Neutrophil (primary cell): ENCODE measurements around the gene RBM3.

Experiments
- H3K27ac ChIP-seq: fragments of 200-600 bp; sonication (generic); 2 replicates; pipeline ENCODE4 v1.5.1; 2016; ENCODE audit warnings: mild to moderate bottlenecking, moderate library complexity
- H3K27me3 ChIP-seq: fragments of 200-600 bp; sonication (generic); 2 replicates; pipeline ENCODE4 v1.6.0; 2016; ENCODE audit warnings: mild to moderate bottlenecking
- H3K36me3 ChIP-seq: fragments of 200-600 bp; sonication (generic); 2 replicates; pipeline ENCODE4 v1.5.1; 2017
- H3K4me1 ChIP-seq, 2 experiments: fragments of 200-600 bp in 1 of 2; sonication (generic) in 1 of 2; 1 replicate in 1 of 2; 2 replicates in 1 of 2; pipeline versions ENCODE4 v1.5.1 to v1.6.1; 2013 to 2016; ENCODE audit warnings: low read depth in 1 of 2, low read length in 1 of 2, mild to moderate bottlenecking in 1 of 2, moderate library complexity in 1 of 2; ENCODE audit not compliant: control insufficient read depth in 1 of 2, insufficient read depth in 1 of 2
- H3K4me3 ChIP-seq, 2 experiments: fragments of 200-600 bp in 1 of 2; sonication (generic) in 1 of 2; 1 replicate in 1 of 2; 2 replicates in 1 of 2; pipeline ENCODE4 v1.5.1; 2013 to 2016; ENCODE audit warnings: low read depth in 1 of 2, low read length in 1 of 2, mild to moderate bottlenecking in 1 of 2, moderate library complexity in 1 of 2
- H3K9me3 ChIP-seq: fragments of 200-600 bp; sonication (generic); 2 replicates; pipeline ENCODE4 v1.5.1; 2016
- TF ChIP-seq, protein P1 (sequence below): fragments of 200-600 bp; sonication (generic); IDR thresholded peaks from 2 replicates; pipeline ENCODE4 v1.5.1; 2016; ENCODE audit warnings: antibody characterized with exemption

Gene RBM3

DNA sequence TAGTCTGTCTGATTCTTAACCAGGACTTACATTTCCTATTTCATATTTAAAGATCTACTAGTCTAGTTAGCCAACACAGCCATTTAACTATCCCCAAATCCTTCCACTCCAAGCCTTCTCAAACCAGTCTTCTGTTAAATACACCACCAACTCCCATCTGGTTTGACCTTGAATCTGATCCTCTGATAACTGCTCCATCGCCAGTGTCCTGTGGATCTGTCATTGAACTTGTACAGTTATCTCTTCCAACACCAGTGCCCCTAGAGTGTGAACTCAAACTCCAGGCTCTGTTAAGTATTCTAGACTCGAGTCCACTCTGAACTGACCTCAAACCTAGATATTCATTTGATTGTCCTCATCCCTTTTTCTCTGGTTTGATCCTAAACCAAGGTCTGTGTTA, 37.4 kb downstream of the RBM3 start:
- Histone ChIP-seq H3K4me3 (no peak overlapping the region), H3K36me3 (no peaks in the 10 kb centered on the region), H3K9me3 (no peaks in the 10 kb centered on the region), H3K27me3 (no peaks in the 10 kb centered on the region), H3K27ac (no peak overlapping the region), H3K4me1 (no peaks in the 10 kb centered on the region)
- TF ChIP-seq, protein P1, sequence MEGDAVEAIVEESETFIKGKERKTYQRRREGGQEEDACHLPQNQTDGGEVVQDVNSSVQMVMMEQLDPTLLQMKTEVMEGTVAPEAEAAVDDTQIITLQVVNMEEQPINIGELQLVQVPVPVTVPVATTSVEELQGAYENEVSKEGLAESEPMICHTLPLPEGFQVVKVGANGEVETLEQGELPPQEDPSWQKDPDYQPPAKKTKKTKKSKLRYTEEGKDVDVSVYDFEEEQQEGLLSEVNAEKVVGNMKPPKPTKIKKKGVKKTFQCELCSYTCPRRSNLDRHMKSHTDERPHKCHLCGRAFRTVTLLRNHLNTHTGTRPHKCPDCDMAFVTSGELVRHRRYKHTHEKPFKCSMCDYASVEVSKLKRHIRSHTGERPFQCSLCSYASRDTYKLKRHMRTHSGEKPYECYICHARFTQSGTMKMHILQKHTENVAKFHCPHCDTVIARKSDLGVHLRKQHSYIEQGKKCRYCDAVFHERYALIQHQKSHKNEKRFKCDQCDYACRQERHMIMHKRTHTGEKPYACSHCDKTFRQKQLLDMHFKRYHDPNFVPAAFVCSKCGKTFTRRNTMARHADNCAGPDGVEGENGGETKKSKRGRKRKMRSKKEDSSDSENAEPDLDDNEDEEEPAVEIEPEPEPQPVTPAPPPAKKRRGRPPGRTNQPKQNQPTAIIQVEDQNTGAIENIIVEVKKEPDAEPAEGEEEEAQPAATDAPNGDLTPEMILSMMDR = no peak

DNA sequence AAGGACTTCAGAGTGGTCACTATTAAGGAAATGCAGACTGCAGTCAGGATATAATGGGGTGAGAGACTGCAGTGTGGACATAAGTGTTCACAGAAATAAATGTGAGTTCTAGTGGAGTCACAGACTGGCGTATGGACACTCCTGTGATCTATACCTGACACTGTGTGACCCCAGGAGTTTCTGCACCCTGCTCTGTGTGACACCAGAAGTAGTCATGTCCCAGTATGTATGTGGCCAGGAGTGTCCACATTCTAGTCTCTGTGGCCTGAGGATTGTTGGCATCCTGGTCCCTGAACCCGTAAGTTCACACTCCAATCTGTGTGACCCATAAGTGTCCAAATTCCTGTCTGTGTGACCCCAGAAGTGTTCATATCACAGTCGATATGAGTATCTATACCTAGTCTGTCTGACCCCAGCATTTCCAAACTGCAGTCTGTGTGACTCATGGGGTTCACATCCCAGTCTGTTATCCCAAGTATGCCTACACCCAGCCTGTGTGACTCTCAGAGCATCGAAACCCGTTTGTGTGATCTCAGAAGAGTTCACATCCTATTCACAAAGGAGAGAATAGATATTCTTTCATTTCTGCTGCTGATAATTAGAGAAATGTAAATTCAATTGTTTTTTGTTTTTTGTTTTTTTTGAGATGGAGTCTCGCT, 39.3 kb downstream of the RBM3 start:
- Histone ChIP-seq H3K27ac (no peak overlapping the region), H3K36me3 (no peaks in the 10 kb centered on the region), H3K4me3 (no peak overlapping the region), H3K4me1 (no peaks in the 10 kb centered on the region), H3K27me3 (no peaks in the 10 kb centered on the region), H3K9me3 (no peaks in the 10 kb centered on the region)
- TF ChIP-seq, protein P1 = no peak

DNA sequence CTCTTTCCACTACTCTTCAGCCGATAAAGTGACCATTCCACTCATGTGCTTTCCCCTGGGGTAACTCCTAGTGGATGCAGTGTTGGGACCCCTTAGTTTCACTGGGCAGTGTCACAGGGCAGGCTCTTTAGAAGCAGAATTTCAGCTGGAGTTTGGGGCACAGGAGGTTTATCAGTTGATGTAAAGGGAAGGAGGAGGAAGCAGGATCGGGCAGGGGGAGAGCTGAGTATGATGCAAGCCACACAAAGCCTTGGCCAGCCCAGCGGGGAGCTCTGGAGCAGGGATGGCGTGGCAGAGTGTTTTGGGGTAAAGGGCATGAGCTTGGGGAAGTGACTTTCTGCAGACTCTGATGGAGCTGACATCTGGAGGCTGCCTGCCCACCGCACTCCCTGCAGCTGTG, 42.3 kb downstream of the RBM3 start:
- Histone ChIP-seq H3K9me3 (no peaks in the 10 kb centered on the region), H3K4me3 (no peak overlapping the region), H3K4me1 (no peaks in the 10 kb centered on the region), H3K36me3 (no peaks in the 10 kb centered on the region), H3K27me3 (no peaks in the 10 kb centered on the region), H3K27ac (no peak overlapping the region)
- TF ChIP-seq, protein P1 = no peak

DNA sequence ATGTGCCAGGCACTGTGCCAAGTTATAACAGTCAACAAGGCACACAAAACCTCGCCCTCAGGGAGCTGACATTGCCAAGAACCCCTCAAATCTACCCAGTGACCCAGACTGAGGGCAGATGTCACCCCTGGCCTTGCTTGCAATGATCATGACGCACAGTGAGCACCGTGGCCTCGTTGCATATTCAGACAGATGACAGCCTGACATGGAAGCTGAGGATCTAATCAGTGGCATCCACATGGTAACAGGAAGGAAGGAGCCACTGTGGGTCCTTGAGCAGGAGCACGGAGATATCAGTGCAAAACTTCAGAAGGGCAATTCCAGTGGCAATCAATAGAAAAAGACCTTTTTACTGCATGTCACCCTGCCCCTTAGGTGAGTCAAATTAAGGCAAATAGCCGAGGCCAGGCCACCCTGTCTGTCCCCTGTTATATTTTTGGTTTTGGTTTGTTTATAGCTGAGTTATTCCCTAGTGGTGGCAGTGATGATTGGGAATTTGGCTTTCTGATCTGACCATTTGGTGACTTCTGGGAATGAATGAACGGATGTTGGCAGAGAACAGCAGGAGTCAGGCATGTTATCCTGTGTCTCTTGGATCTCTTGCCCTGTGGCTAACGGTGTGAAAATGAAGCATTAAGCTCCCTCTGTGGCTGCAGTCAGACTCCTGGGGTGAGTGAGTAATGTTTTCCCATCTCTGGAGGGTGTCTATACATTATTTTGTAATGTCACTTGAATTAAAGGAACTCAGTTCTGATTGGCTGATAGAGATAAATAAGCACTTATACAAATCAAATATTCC, 43.5 kb downstream of the RBM3 start:
- no peak overlapping the region for H3K4me3 ChIP-seq

DNA sequence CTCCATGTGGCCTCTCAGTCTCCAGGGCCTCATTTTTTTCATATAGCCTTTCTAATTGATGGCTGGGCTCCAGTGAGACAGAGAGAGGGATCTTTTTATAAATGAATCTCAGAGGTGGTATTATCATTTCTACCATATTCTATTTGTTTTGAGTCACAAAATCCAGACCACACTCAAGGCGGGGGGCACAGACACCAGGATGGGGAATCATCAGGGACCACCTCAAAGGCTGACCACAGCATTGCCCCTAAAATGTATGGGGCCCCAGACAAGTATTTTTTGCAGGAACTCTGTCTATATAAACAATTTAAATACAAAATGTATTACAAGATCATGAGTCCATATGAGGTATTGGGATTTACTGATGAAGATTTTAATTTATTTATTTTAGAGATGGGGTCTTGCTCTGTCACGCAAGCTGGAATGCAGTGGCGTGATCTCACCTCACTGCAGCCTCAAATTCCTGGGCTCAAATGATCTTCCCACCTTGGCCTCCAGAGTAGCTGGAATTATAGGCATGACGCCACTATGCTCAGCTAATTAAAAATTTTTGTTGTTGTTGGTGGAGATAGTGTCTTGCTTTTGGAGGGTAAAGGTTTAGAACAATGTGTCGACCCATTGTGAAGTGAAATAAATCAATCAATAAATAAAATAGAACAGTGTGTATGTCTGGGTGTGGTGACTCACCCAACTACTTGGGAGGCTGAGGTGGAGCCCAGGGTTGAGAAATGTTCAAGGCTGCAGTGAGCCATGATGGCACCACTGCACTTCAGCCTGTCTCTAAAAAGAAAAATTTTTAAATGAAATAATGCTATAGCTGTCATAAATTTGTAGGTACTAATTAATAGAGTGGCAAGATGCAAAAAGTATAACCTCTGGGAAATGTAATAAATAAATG, 52.4 kb downstream of the RBM3 start:
- H3K27ac ChIP-seq = no peak overlapping the region
- H3K4me3 ChIP-seq = no peak overlapping the region
- H3K27me3 ChIP-seq = no peaks in the 10 kb centered on the region
- H3K9me3 ChIP-seq = no peaks in the 10 kb centered on the region
- peaks cover 20 to 22% of the 10 kb centered on the region in 2 experiments for H3K4me1 ChIP-seq
- H3K36me3 ChIP-seq = no peaks in the 10 kb centered on the region
- TF ChIP-seq, protein P1 = no peak

More for the DNA sequence above, 43.5 kb downstream of the RBM3 start:
- Histone ChIP-seq H3K9me3 (no peaks in the 10 kb centered on the region), H3K4me1 (no peaks in the 10 kb centered on the region), H3K27ac (no peak overlapping the region), H3K36me3 (no peaks in the 10 kb centered on the region), H3K27me3 (no peaks in the 10 kb centered on the region)
- TF ChIP-seq, protein P1 = no peak
